GM21526 (cell line): ENCODE results near the gene TRAF7.

Source experiments
- ATAC-seq: cut with Tn5 transposase; IDR thresholded peaks from one replicate; pipeline ENCODE4 v1.9.1; 2021; ENCODE audit warnings: moderate library complexity; ENCODE audit not compliant: unreplicated experiment, low FRiP score

Gene TRAF7

DNA sequence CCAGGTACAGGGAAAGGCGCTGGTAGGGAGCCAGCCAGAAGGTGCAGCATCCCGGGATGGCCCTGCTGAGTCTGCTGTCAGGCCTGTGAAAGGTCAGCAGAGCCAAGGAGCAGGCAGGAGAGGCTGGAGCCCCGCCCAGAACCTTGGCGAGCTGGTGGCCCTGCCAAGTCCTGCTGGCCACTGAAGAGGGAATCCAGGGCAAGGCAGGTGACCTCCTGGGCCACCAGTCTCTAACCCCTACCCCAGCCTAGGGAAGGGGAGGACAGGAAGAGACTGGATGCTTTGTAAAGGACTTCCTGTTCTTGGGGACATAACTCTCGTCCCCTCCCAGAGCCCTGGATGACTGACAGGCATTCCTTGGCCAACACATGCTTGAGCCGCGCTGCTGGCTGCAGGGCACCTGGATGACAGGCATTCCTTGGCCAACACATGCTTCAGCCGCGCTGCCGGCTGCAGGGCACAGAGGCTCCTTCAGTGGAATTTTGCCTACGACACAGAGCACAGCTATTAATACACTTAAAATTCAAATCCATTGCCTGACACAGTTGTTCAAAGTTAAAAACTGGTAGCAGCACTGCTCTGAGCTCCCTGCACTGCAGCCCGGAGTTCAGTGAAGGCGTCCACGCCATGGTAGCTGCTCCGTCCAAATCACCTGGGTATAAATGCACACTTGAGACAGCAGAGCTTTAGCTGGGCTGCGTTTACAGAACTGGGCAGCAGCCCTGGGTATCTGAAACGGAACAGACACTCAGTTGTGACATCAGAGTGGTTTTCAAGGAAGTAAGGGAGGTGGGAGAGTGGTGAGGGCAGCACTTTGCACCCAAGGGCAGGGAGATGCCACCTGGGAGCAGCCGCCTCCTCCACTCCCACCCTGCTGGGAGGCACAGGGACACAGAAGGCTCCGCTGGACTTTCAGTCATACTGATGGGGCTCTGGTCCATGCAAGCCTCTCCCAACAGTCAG is 57.1 kb downstream of the TRAF7 start:
- ATAC-seq, result no peak

DNA sequence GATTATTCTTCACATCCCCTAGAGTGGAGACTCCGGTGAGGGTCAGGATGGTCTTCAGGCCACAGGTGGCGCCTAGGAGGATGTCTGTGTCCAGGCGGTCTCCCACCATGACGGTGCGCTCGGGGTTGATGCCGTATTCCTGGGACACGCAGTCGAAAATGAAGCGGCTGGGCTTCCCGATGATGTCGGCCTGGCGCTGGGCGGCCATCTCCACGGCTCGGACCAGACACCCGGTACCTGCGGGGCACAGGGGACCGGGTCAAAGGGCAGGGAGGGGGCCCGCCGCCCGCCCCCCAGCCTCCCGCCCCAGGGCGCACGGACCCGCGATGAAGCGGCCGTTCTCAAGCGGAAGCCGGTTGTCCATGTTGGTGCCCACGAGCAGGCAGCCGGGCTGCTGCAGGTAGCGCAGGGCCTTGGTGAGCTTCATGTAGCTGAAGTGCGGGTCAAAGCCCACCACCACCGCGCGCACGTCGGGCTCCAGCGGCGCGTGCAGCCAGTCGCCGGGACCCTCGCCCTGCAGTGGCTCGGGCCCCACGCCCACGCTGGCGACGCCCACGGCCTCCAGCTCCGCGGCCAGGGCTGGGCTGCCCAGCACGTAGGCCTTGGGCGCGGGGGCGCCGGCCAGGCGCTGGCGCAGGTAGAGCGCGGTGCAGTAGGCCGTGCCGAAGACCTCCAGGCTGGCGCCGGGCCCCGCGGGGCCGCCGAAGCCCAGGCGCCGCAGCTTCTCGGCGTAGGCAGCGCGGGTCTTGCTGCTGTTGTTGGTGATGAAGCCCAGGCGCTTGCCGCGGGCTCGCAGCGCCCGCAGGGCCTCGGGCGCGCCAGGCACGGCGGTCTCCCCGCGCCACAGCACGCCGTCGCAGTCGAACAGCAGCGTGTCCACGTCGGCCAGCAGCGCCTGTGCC is 58.5 kb downstream of the TRAF7 start:
- no peak for ATAC-seq

GRCh38 chr16:2214719-2214968 is 59.1 kb downstream of the TRAF7 start, which contains the start of gene PGP:
PGP (minus strand) TSS chr16:2214840; CDS start chr16:2214777, 63 bp downstream.
- no peak for ATAC-seq

DNA sequence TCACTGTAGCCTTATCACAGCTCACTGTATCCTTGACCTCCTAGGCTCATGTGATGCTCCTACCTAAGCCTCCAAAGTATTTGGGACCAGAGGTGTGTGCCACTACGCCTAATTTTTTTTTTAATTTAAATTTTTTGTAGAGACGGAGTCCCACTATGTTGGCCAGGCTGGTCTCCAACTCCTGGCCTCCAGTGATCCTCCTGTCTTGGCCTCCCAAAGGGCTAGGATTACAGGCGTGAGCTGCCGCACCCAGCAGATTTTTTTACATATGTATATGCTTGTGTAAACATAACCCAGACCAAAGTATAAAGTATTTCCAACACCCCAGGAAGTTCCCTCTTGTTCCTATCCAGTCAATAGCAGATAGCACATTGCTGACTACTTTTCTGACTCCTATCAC is 60.7 kb downstream of the TRAF7 start:
- ATAC-seq, result no peak

DNA sequence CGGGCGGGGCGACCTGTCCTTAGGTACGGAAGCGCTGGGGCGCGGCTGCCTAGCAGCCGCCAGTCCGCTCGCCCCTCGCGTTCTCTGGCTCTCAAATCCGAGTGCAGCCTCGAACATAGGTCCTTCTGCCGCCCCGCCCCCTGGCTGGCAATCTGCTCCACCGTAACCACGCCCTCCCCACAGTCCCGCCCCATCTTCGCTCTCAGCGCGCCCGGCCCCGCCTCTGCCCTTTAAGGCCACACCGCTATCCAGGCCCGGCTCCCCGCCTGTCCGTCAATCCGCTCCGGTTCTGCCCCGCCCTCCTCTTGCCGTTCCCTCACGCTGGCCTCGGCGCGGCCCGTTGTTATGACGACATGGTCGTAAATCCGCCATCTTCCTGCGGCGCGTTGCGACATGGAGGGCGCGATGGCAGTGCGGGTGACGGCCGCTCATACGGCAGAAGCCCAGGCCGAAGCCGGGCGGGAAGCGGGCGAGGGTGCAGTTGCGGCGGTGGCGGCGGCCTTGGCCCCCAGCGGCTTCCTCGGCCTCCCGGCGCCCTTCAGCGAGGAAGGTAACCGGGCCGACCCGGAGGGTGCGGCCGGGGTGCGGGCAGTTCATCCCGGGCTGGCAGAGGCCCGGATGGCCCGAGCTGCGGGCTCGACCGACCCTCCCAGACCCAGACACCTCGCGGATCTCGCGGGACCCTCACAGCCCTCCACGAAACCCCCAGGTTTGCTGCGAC is 67.8 kb downstream of the TRAF7 start, which contains the start of gene E4F1:
Gene E4F1 (plus strand): TSS at position 371 of the 721 bp plus-strand sequence. CDS start 23 bp downstream, at position 394.
- peak; percentile 88 for ATAC-seq

GRCh38 chr16:2223942-2224486 is 68.4 kb downstream of the TRAF7 start:
- ATAC-seq, result no peak

GRCh38 chr16:2226245-2226793 is 70.7 kb downstream of the TRAF7 start:
- no peak for ATAC-seq

GRCh38 chr16:2226918-2227317 is 71.3 kb downstream of the TRAF7 start:
- no peak for ATAC-seq
